ENCODE data around the gene ANKRD35.

DNA sequence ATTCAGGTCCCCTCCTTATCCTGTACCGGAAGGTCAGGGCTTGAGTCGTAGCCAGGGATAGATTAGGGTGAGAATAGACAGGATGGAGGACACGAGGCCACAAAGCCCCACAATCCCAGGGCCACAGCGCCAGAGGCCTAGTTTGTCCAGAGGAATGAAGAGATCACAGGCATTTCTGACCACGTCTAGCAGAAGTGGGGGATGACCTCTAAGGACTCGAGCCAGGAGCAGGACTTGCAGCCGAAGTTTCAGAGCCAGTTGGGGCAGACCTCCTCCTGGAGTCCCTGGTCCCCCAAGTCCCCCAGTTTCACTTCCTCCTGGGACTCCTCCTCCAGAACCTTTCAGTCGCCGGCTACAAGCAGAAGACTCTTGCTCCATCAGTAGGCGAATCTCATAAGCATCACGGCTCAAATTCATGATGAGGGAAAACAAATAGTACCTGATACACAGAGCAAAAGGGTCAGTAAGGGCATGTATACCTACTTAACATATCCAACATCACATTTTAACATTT lies 26.5 kb upstream of the ANKRD35 start:
- TF ChIP-seq CTCF (IDR thresholded peaks at IDR 0.05; ENCODE audit: low read length) (no peak), EZH2 (optimal IDR thresholded peaks at IDR 0.05; ENCODE audit: low read depth, low read length) (no peak)
